COLO668 (cell line): ENCODE measurements around the gene KLHDC8A.
"Not testable (repeated sequence)": the region's sequence is repeated elsewhere in the genome, so short reads cannot be mapped to it uniquely, and the experiment has no call there.

Experiments
- DNase-seq: peaks from one replicate; lab custom pipeline; 2025; ENCODE audit not compliant: unreplicated experiment; lab: John Stamatoyannopoulos, UW

The KLHDC8A gene, protein sequence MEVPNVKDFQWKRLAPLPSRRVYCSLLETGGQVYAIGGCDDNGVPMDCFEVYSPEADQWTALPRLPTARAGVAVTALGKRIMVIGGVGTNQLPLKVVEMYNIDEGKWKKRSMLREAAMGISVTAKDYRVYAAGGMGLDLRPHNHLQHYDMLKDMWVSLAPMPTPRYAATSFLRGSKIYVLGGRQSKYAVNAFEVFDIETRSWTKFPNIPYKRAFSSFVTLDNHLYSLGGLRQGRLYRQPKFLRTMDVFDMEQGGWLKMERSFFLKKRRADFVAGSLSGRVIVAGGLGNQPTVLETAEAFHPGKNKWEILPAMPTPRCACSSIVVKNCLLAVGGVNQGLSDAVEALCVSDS

DNA sequence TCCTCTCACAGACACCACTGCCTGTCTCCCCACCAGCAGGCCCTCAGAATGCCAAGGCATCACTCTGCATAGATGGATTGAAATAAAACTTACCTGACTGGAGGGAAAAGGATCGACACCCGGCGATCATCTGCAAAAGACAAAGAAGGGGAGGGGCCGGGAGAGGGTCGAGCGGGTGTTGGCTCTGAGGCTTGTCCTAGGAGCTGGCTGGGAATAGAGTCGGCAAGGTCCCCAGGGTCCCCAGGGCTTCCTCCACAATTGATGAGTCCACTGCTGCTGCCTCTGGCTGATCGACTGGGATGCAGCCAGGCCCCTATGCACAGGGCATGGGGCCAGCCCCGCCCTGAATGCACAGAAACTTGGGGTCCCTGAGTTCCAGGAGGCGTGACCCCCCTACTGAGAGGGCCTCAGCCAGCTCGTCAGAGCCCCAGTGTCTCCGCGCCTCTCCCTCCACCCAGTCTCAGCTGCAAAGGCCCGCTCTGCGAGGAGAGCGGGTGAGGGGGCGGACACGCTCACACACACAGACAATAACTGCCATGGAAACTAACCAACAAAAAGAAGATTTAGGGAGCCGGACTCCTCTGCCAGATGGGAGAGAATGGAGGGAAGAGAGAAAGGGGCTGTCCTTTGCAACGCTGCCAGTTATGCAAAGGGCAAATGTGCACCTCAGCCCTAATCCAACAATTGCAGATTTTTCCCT lies at the start of gene KLHDC8A:
KLHDC8A (minus strand) TSS at position 483 of the 700 bp plus-strand sequence. CDS start 13,318 bp downstream, outside the sequence.
- DNase-seq: no peak

DNA sequence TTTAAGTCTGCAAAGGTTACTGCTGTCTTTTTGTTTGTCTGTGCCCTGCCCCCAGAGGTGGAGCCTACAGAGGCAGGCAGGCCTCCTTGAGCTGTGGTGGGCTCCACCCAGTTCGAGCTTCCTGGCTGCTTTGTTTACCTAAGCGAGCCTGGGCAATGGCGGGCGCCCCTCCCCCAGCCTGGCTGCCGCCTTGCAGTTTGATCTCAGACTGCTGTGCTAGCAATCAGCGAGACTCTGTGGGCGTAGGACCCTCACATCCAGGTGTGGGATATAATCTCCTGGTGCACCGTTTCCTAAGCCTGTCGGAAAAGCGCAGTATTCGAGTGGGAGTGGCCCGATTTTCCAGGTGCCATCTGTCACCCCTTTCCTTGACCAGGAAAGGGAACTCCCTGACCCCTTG lies 49.5 kb upstream of the KLHDC8A start:
- DNase-seq: not testable (repeated sequence)

DNA sequence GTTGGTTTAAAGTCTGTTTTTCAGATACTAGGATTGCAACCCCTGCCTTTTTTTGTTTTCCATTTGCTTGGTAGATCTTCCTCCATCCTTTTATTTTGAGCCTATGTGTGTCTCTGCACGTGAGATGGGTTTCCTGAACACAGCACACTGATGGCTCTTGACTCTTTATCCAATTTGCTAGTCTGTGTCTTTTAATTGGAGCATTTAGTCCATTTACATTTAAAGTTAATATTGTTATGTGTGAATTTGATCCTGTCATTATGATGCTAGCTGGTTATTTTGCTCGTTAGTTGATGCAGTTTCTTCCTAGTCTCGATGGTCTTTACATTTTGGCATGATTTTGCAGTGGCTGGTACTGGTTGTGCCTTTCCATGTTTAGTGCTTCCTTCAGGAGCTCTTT lies 47.8 kb upstream of the KLHDC8A start:
- not testable (repeated sequence) for DNase-seq

DNA sequence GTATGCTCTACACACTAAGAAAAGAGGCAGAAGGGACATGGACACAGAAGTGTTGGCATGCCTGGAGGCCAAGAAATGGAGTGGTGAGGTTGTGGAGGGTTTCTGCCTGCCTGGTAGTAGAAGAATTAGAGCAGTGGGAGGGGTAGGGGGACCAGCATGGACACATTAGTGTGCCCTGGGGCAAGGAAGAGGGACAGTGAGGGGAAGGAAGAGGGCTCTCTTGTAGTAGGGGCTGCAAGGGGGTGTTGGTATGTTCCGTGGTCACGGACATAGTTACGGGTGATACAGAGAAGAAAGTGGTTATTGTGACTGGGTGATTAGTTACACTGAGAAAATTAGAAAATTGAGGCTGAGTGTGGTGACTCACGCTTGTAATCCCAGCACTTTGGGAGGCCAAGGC lies 41.9 kb upstream of the KLHDC8A start:
- DNase-seq: no peak

DNA sequence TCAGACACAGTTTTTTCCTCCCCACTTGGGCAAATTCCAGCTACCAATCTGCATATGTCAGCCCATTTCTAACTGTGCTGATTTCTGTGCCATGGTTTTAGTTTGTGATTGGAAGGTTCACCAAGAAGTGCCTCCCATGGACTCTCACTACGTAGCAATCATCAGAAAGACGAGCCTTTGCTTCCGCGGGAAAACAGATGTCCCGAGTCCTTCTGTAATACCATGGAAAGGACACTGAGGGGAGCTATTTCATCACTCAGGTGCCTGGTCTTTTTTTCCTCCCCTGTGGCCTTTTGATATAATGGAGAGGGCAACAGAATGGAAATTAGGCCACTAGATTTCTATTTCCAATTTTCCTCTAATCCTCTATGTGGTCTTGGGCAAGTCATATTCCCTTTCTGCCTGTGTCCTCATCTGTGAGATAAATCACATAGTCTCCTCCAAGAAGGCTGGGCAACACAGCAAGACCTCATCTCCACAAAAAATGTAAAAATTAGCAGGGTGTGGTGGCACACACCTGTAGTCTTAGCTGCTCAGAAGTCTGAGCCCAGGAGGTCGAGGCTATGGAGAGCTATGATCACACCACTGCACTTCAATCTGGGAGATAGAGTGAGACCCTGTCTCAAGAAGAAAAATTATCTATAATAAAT lies 40.4 kb upstream of the KLHDC8A start:
- DNase-seq: peak; percentile 47

DNA sequence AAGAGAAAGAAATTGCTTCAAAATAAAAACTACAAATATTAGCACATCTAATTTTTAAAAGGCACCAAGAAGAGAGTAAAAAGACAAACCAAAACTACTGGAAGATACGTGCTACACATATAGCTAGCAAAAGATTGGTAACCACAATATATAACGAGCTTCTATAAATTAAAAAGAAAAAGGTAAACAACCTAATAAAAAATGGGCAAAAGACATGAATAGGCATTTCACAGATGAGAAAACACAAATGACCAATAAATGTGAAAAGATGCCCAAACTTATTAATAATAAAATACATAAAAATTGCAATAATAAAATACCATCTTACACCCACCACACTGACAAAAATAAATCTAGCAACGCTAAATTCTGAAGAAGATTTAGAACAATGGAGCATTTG lies 38.9 kb upstream of the KLHDC8A start:
- DNase-seq: no peak

DNA sequence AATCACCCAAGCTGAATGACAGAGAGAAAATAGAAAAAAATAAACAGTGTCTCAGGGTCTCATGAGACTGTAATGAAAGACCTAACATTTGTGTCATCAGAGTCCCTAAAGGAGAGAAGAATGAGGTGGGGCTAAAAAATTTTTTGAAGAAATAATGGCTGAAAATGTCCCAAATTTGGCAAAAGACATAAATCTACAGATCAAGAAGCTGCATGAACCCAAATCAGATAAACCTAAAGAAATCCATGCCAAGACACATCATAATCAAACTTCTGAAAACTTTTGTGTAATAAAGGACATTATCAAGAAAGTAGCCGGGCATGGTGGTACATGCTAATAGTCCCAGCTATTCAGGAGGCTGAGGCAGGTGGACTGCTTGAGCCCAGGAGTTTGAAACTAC lies 35.9 kb upstream of the KLHDC8A start:
- DNase-seq: no peak

DNA sequence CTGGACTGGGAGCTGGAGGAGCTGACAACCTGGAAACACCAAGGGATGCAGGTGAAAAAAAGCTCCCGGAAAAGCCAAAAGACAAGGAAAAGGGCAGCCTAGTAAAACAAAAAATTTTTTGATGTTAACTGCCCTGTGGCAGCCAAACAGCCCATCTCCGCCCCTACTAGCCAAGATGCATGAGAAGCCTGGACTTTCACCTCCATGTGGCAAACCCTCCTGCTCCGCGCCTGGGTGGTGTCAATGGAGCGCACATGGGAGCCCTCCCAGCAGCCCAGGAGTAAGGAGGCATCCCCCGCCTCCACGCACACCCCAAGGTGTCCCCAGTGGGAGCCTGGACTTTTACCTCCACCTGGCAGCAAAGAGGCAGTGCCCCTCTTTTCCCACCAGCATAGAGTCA lies 34.7 kb upstream of the KLHDC8A start:
- DNase-seq: no peak

DNA sequence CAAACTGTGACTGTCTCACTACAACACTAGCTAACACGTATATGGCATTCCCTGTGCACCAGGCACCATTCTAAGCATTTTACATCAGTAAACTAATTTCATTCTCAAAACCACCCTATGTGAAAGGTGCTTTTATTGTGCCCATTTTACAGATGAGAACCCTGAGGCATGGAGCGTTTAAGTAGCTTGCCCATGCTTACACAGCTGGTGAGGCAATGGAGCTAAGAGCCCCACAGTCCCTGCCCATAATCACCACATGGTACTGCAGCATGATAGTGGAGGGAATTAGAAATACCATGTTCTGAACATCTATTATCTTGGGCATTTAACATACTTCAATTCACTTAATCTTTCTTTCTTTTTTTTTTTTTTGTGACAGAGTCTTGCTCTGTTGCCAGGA lies 31.1 kb upstream of the KLHDC8A start:
- DNase-seq: no peak

DNA sequence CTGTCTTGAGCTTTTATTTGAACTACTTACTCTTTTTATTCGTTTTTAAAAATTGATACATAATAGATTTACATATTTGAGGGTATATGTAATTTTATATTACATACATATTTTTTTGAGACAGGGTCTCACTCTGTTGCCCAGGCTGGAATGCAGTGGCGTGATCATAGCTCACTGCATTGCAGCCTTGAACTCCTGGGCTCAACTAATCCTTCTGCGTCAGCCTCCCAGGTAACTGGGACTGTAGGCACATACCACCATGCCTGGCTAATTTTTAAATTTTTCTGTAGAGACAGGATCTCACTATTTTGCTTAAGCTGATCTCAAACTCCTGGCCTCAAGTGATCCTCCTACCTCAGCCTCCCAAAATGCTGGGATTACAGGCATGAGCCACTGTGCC lies 26.3 kb upstream of the KLHDC8A start:
- DNase-seq: not testable (repeated sequence)

DNA sequence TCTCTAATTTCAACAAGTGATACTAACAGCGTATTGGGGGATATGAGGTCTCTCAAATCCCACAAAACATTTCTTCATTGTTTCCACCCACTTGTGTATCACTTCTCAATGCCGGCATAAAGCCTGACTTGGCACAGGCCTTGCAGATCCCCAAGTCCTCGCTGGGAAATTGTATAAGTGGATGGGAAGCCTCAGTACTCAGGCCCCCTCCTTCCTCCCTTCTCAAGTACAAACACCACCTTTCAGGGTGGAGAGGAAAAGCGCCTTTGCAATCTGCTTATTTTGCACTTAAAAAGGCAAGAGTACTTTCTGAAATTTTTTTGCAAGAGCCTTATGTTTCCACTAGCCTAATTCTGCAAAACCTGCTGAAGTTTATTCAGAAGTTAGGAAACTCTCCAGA lies 25.8 kb upstream of the KLHDC8A start:
- no peak for DNase-seq

DNA sequence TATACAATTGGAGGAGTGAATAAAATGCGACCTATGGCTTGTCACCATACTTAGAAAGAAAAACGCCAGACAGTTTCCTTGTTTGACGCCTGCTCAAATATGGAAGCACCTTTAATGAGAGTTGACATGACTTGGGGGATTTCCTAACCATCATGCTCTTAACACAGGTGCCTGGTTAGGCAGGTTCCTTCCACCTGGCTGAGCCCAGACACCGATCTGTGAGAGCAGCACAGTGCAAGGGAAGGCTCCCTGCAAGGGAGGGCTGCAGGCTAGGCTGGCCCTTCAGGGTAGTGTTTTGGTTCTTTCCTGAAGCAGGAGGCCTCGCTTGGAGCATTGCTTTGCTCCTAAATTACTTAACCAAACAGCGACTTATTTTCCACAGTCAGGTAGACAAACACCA lies 24.6 kb upstream of the KLHDC8A start:
- DNase-seq: no peak

DNA sequence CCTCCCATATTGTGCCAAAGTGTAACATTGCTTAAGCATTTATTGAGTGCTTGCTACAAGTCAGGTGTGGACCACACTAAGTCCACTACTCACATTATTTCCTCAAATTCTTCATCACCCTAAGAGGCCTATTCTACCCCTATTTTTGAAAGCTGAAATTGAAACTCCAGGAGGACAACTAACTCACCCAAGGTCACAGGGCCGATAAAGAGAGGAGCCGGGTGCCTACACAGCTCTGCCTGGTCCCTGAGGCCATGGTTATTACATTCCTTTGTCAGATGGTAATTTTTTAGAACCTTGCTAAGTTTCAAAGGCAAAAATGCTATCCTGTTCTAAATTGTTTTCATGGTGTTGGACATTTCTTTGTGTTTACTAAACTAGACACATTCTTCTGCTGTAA lies 24.2 kb upstream of the KLHDC8A start:
- no peak for DNase-seq

DNA sequence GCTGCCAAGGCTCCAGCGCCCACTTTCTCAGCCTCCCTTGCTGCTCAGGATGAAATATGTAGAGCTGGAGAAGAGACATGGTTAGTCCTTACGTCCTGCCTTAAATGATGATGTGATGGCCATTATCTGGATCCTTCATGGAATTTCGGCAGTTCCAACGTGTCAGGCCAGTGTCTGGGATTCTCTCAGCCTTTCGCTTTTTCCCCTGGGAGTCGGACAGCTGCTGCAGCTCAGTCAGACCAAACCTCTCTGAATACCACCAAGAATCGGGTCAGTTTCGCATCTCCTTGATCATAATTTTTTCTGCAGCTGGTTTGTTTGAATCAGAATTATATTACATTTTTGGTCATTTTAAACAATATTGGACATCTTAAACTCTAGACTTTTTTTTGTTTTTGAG lies 22.3 kb upstream of the KLHDC8A start:
- DNase-seq: no peak

DNA sequence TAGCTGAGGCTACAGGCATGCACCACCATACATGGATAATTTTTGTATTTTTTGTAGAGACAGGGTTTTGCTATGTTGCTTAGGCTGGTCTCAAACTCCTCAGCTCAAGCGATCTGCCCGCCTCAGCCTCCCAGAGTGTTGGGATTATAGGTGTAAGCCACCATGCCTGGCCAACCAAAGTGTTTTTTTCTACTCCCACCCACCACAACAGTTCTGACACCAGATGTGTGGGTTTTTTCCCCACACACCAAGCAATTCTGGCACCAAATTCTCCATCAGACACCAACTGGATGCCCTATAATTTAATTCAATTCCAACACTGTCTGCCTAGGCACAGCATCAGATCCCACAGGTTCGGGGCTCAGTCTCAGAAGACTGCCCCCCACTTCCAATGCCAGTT lies 20.6 kb upstream of the KLHDC8A start:
- DNase-seq: no peak

DNA sequence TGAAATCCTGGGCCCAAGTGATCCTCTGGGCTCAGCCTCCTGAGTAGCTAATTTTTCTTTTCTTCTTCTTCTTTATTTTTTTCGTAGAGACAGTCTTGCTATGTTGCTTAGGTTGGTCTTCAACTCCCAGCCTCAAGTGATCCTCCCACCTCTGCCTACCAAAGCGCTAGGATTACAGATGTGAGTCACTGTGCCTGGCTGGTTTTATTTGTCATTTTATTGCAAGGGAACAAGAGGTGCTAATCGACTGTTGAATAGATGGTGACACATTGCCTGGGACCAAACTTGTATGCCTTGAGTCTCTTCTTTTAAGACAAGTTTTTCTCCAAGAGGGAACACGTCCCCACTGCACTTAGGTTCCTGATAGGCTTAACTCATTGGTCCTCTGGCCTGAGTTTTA lies 20.0 kb upstream of the KLHDC8A start:
- no peak for DNase-seq

DNA sequence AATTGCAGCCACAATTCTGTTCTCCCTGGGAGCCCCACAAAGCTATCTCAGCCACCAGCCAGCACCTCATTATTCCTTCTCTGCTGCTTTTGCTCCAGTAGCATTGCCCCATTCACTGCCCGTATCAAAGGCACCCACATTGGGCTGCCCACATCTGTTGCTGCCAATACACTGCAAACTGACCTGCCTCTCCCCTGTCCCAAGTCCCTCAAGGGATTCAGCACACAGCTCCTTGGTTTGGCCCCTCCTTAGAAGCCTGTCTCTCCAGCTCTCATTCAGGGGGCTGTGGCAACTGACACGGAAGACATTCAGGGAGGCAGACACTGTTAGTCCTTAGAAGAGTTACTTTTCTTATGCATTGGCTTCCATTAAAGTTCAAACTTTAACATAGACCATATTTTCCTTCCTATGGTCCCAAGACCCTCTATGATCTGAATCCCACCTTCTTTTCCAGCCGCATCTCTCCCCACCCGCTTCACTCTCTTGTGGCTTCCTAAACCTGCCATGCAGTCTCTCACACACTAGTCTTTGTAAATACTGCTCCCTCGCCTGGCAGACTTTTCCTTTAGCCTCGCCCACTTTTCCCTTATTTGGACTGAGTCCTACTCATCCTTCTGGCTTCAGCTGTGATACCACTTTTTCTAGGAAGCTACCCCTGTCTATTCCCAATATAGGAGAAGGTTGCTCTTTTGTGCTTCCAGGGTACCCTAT lies 19.3 kb upstream of the KLHDC8A start:
- peak; percentile 27 for DNase-seq

DNA sequence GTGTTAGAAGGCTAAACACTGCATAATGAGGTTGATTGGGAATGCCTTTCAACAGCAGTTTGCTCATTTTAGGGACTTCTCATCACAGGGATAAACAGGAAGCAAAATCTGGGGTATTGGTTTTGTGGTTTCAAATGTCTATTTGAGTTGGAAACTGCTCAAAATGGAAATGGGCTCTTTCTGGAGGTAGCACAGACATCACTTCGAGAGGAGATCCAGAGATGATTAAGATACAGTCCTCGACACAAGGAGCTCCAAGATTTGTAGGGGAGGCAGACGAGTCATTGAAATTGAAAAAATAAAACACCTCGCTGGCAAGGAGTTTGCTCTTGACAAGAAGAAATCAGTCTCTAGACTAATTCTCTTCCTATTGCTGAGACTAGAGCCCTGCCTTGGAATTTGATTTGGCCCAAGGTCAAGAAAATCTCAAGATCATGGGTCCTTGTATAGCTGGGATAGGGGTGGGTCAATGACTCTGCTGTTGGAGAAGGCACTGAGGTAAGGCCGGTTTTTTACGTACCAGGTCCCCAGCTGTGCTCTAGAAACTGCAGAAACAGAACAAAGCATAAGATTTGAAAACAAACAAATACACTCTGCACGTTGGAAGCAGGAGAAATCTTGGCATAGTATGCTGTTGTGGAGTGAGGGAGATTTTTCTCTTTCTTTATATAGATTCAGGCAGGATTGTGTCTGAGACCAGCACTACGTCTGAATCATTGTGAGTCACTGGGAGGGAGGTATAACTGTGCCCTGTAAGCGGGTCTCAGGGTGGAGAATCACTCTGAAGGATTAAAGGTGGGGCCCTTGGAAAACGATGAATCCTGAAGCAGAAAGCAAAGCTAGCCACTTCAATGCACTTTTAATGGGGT lies 17.7 kb upstream of the KLHDC8A start:
- DNase-seq: no peak

DNA sequence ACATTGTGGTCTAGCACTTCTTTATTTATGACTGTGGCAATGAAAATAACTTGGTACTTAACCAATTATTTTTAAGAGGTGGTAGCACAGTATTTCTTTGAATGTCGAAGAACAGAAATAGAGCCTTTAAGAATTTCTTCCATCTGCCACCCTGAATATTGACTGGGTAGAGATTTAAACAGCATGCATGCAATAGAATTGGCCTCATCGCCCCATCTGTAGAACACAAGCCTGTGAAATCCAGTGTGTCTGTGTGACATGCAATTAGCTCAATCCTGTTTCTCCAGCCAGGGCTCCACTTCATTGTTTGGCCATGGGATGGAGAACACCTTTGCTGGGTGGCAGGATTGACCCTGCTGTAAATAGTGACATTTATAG lies 17.1 kb upstream of the KLHDC8A start:
- no peak for DNase-seq

DNA sequence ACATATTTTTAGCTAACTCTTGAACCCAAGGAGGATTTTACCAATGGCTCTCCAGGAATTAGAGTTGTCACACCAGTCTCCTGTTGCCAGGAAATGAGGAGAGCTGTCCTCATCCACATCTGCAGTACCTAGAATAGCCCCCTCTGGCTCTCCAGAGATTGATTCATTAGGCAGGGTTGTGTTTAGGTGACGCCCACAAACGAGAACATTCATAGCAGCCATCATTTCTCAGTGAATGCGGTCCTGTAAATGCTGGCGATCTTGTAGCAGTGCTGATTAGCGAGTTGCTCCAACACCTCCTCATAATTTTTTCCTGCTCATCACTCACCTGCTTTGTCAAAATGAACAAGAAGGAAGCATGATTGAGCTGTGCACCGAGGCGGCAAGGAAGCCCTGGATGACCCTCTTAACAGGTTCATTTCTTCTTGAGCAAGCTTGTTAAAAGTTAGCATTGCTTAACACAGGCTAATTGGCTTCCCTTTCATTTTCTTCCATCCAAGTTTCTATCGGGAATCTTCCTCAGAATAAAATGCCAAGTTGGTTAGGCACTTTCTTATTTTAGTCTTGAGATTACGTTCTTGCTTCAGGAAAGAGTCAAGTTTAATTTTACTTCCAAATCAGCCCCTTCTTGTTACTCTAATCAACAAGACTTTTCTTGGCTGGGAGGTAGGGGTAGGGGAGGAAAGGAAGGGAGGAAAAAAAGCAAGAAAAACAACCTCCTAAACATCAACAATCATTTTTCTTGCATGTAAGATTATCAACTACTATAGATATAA lies 16.5 kb upstream of the KLHDC8A start:
- DNase-seq: no peak
